Suprapubic skin (tissue), 4 donors: Measurements from ENCODE around the gene OR1L6. TPM values are rescaled to one million over a fixed set of nuclear protein-coding genes. Genes with fewer than 3 reads are reported as not detected.

Source experiments
- DNase-seq, 2 donors: peaks; one replicate each; pipeline ENCODE4 v3.0.0-alpha.2; 2019; ENCODE audit warnings: low spot score in 2 of 2
- H3K27ac ChIP-seq: fragments of 200-600 bp; sonication (generic); one replicate; pipeline ENCODE4 v1.5.1; 2019
- H3K27me3 ChIP-seq: fragments of 200-600 bp; sonication (generic); one replicate; pipeline ENCODE4 v1.5.1; 2019
- H3K36me3 ChIP-seq: fragments of 200-600 bp; sonication (generic); one replicate; pipeline ENCODE4 v1.5.1; 2019
- H3K4me1 ChIP-seq: fragments of 200-600 bp; sonication (generic); one replicate; pipeline ENCODE4 v1.5.1; 2019
- H3K4me3 ChIP-seq: fragments of 200-600 bp; sonication (generic); one replicate; pipeline ENCODE4 v1.5.1; 2019; ENCODE audit warnings: mild to moderate bottlenecking
- H3K9me3 ChIP-seq: fragments of 200-600 bp; sonication (generic); one replicate; pipeline ENCODE4 v1.5.1; 2019
- EP300 ChIP-seq: sonication (generic); formaldehyde crosslinking; IDR thresholded peaks from one replicate; pipeline ENCODE4 v1.6.1; 2017; ENCODE audit warnings: antibody characterized with exemption
- POLR2A ChIP-seq, 2 donors: fragments of 450-650 bp; IDR thresholded peaks; one replicate each; pipeline ENCODE4 v1.6.1; 2017; ENCODE audit warnings: antibody characterized with exemption in 2 of 2, mild to moderate bottlenecking in 2 of 2, moderate library complexity in 2 of 2
- POLR2AphosphoS5 ChIP-seq, 3 donors: sonication (generic); formaldehyde crosslinking; IDR thresholded peaks; one replicate each; pipeline ENCODE4 v1.6.1; 2017; ENCODE audit warnings: antibody characterized with exemption in 3 of 3
- WGBS: methylation state at CpG from one replicate; pipeline ENCODE4 v1.1.5; 2018; 5-methylcytosine and 5-hydroxymethylcytosine counted together
- total RNA-seq, 4 donors: library from RNA; depleted of rRNA; stranded (reverse); fragments of >200 nt; gene quantifications; one replicate each; pipeline ENCODE4 v1.1.0, GENCODE V29; 2016
- TF ChIP-seq, protein P1 (sequence below), 2 donors: fragments of 200-600 bp in 1 of 2; fragments of 450-650 bp in 1 of 2; sonication (generic) in 1 of 2; IDR thresholded peaks; one replicate each; pipeline ENCODE4 v1.5.1; 2016 to 2019; ENCODE audit warnings: antibody characterized with exemption in 2 of 2, mild to moderate bottlenecking in 1 of 2, moderate library complexity in 1 of 2

Gene OR1L6, protein sequence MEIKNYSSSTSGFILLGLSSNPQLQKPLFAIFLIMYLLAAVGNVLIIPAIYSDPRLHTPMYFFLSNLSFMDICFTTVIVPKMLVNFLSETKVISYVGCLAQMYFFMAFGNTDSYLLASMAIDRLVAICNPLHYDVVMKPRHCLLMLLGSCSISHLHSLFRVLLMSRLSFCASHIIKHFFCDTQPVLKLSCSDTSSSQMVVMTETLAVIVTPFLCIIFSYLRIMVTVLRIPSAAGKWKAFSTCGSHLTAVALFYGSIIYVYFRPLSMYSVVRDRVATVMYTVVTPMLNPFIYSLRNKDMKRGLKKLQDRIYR
- total RNA-seq: not detected

DNA sequence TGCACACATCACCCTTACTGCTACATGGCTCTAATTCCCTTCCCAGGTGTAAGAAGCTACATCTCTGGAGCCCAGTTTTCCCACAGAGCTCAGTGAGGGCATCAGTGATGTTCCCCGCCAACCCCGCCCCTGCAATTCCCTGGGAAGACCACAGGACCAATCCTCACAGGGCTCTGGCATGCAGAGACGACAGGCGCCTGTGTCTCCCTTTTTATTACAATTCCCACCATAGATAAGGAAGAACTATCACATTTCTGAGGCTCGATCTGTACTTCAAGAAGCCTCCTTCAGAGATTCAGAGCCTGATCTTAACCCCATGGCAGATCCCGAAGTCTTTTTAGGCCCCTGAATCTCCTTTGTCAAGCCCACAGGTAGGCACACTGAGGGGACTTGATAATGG lies at the start of gene OR1L6:
Gene OR1L6, plus strand, starts transcription at position 301 of the 400 bp plus-strand sequence. CDS start 7,545 bp downstream, outside the sequence.
- H3K9me3 ChIP-seq: peaks cover 9% of the 10 kb centered on the region
- no peak for DNase-seq
- no peak within 1 kb of the TSS for H3K27ac ChIP-seq
- no peak within 1 kb of the TSS for H3K4me3 ChIP-seq
- TF ChIP-seq POLR2A (IDR thresholded peaks at IDR 0.05): no peak
- no peak for TF ChIP-seq EP300
- H3K27me3 ChIP-seq: no peaks in the 10 kb centered on the region
- 63% methylated on average over 6 of the region's 6 CpGs for WGBS
- H3K36me3 ChIP-seq: no peaks in the 10 kb centered on the region
- no peaks in the 10 kb centered on the region for H3K4me1 ChIP-seq

DNA sequence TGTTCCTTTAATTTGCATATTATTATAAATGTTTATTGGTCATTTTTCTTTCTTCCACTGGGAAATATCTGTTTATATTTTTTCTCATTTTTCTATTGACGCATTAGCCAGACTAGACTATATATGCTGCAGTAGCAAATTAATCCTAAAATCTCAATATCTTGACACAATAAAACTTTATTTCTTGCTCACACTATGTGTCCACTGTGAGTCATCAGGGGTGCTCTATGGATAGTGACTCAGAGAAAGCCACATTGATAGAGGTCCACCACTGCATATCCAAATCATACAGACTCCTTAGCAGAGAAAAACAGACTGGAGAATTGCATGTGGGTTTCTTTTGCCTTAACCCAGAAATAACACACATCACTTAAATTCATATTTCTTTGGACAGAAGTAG lies 46.4 kb upstream of the OR1L6 start:
- Histone ChIP-seq H3K36me3 (no peaks in the 10 kb centered on the region), H3K4me3 (no peak overlapping the region), H3K9me3 (peaks cover 11% of the 10 kb centered on the region), H3K27me3 (no peaks in the 10 kb centered on the region), H3K27ac (no peak overlapping the region), H3K4me1 (no peaks in the 10 kb centered on the region)
- WGBS: 92% methylated on average over 1 of the region's 1 CpG
- no peak for DNase-seq
- TF ChIP-seq EP300: no peak
- no peak for TF ChIP-seq POLR2A (IDR thresholded peaks at IDR 0.05)
- TF ChIP-seq POLR2AphosphoS5 (IDR thresholded peaks at IDR 0.05): no peak
- TF ChIP-seq, protein P1, sequence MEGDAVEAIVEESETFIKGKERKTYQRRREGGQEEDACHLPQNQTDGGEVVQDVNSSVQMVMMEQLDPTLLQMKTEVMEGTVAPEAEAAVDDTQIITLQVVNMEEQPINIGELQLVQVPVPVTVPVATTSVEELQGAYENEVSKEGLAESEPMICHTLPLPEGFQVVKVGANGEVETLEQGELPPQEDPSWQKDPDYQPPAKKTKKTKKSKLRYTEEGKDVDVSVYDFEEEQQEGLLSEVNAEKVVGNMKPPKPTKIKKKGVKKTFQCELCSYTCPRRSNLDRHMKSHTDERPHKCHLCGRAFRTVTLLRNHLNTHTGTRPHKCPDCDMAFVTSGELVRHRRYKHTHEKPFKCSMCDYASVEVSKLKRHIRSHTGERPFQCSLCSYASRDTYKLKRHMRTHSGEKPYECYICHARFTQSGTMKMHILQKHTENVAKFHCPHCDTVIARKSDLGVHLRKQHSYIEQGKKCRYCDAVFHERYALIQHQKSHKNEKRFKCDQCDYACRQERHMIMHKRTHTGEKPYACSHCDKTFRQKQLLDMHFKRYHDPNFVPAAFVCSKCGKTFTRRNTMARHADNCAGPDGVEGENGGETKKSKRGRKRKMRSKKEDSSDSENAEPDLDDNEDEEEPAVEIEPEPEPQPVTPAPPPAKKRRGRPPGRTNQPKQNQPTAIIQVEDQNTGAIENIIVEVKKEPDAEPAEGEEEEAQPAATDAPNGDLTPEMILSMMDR (IDR thresholded peaks at IDR 0.05): no peak

DNA sequence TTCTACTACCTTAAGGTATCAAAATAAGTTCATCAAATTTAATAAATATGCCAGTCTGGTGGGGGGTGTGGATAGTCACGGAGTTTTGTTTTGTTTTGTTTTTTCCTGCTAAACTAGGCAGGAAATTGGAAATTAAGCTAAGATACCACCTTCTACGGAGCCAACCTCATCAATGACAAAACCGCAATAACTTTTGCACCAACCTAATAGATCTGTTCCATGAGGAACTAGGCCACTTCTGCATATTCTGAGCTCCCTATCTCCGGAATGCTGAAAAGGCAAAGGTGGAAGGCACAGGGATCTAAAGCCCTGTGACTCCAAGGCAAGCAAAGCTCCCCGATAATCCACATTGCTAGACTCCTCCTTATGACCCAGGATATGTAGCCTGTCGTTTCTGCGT lies 24.1 kb upstream of the OR1L6 start:
- DNase-seq: no peak
- Histone ChIP-seq H3K4me1 (no peaks in the 10 kb centered on the region), H3K36me3 (no peaks in the 10 kb centered on the region), H3K27me3 (no peaks in the 10 kb centered on the region), H3K4me3 (no peak overlapping the region), H3K9me3 (peaks cover 10% of the 10 kb centered on the region), H3K27ac (no peak overlapping the region)
- TF ChIP-seq POLR2AphosphoS5 (IDR thresholded peaks at IDR 0.05) (no peak), POLR2A (IDR thresholded peaks at IDR 0.05) (no peak), EP300 (no peak)
- TF ChIP-seq, protein P1 (IDR thresholded peaks at IDR 0.05): no peak
- 86% methylated on average over 7 of the region's 7 CpGs for WGBS

DNA sequence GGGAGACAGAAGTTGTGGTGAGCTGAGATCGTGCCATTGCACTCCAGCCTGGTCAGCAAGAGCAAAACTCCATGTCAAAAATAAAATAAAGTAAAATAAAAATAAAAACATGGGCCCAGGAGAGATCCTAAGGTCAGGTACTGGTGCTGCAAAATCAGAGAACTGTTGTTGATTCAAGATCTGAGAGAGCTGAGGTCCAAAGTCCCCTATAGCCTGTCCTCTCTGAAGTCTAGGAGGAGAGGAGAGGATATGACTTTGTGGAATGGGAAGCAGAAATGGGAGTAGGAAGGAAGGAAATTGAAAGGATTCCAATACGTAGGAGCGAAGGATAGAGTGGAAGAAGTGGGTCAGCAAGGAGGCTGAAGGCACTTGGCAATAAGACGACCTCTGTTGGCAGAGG lies 22.9 kb upstream of the OR1L6 start:
- Histone ChIP-seq H3K27ac (no peak overlapping the region), H3K4me1 (no peaks in the 10 kb centered on the region), H3K4me3 (no peak overlapping the region), H3K27me3 (no peaks in the 10 kb centered on the region), H3K9me3 (peaks cover 13% of the 10 kb centered on the region), H3K36me3 (no peaks in the 10 kb centered on the region)
- no peak for TF ChIP-seq POLR2A (IDR thresholded peaks at IDR 0.05)
- TF ChIP-seq POLR2AphosphoS5 (IDR thresholded peaks at IDR 0.05): no peak
- TF ChIP-seq, protein P1 (IDR thresholded peaks at IDR 0.05): no peak
- no peak for TF ChIP-seq EP300
- no peak for DNase-seq
- 86% methylated on average over 4 of the region's 4 CpGs for WGBS

DNA sequence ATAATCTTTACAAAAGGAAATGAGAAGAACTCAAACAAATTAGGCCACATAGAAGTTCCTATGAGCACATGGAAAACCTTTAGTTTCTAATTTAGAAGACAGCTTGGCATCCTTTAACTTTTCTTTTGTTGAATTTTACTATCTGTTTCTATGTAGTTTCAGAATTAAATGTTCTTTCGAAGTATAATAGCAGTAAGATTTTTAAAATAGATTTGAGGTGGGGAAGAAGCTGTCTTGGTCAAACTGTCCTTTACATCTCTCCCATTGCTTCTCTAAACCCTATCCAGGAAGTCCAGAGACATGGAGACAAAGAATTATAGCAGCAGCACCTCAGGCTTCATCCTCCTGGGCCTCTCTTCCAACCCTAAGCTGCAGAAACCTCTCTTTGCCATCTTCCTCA lies 18.4 kb upstream of the OR1L6 start, which contains the start of gene OR1L4:
Gene OR1L4, plus strand, starts transcription at position 301 of the 400 bp plus-strand sequence. Its CDS starts 0 bp downstream, at position 301.
- H3K4me1 ChIP-seq: no peaks in the 10 kb centered on the region
- peaks cover 28% of the 10 kb centered on the region for H3K9me3 ChIP-seq
- H3K4me3 ChIP-seq: no peak within 1 kb of the TSS
- TF ChIP-seq POLR2A (IDR thresholded peaks at IDR 0.05) (no peak), POLR2AphosphoS5 (IDR thresholded peaks at IDR 0.05) (no peak), EP300 (no peak)
- TF ChIP-seq, protein P1 (IDR thresholded peaks at IDR 0.05): no peak
- 94% methylated on average over 1 of the region's 1 CpG for WGBS
- no peaks in the 10 kb centered on the region for H3K27me3 ChIP-seq
- H3K27ac ChIP-seq: no peak within 1 kb of the TSS
- no peaks in the 10 kb centered on the region for H3K36me3 ChIP-seq
- no peak for DNase-seq
